Stimulated activated memory B cell treated with anti-CD40 and anti-IgM and Interleukin-4, amounts not matched to agents 10 μg/mL and 1 μg/mL and 100 μg/mL, for 72 hours (primary cell): ENCODE data around the gene DGKI.

Source experiments
- ATAC-seq: fragments of 150-1000 bp; cut with Tn5 transposase; 2 replicates; pipeline ENCODE4 v1.10.0; 2021
- H3K27ac Mint-ChIP-seq: one replicate; pipeline ENCODE4 v1.8.0; 2022; ENCODE audit warnings: mild to moderate bottlenecking, mixed read lengths
- H3K27me3 Mint-ChIP-seq: one replicate; pipeline ENCODE4 v1.8.0; 2022; ENCODE audit warnings: mixed read lengths
- H3K36me3 Mint-ChIP-seq: one replicate; pipeline ENCODE4 v1.8.0; 2022; ENCODE audit warnings: mixed read lengths
- H3K4me1 Mint-ChIP-seq: one replicate; pipeline ENCODE4 v1.8.0; 2022; ENCODE audit warnings: mixed read lengths
- H3K4me3 Mint-ChIP-seq: one replicate; pipeline ENCODE4 v1.8.0; 2022; ENCODE audit warnings: mild to moderate bottlenecking, moderate library complexity, mixed read lengths
- H3K9me3 Mint-ChIP-seq: one replicate; pipeline ENCODE4 v1.8.0; 2022; ENCODE audit warnings: mixed read lengths

The DGKI gene

GRCh38 chr7:137795211-137795610 lies 51.6 kb downstream of the DGKI start:
- Mint-ChIP-seq H3K4me1 (peaks cover 15% of the 10 kb centered on the region), H3K9me3 (no peaks in the 10 kb centered on the region)
- no peak for ATAC-seq

DNA sequence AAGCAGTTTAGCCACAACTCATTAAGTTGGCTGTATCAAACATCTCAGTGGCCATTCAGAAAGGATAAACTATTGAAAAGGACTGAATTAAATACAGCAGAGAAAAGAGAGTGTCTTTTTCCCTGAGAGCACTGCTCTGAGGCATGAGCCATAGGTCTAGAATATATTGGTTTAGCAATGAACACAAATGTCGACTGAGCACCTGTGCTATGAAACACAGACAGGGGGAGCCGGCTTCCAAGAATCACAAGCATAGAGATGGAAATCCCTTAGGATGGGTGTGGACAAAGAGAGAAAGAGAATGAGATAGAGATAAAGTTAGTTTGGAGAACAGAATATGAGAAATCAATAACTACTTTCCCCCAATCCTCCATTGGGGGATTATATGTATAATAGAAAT lies 54.8 kb downstream of the DGKI start:
- no peak for ATAC-seq
- no peaks in the 10 kb centered on the region for H3K4me1 Mint-ChIP-seq
- no peak overlapping the region for H3K4me3 Mint-ChIP-seq
- H3K36me3 Mint-ChIP-seq, result no peaks in the 10 kb centered on the region
- no peak overlapping the region for H3K27ac Mint-ChIP-seq
- peaks cover 13% of the 10 kb centered on the region for H3K27me3 Mint-ChIP-seq
- H3K9me3 Mint-ChIP-seq, result peaks cover 6% of the 10 kb centered on the region

More at GRCh38 chr7:137795211-137795610, 51.6 kb downstream of the DGKI start:
- H3K4me3 Mint-ChIP-seq, result no peak overlapping the region
- peaks cover 13% of the 10 kb centered on the region for H3K27me3 Mint-ChIP-seq
- no peak overlapping the region for H3K27ac Mint-ChIP-seq
- H3K36me3 Mint-ChIP-seq, result no peaks in the 10 kb centered on the region

GRCh38 chr7:137790828-137791227 lies 55.9 kb downstream of the DGKI start:
- peaks cover 6% of the 10 kb centered on the region for H3K9me3 Mint-ChIP-seq
- no peaks in the 10 kb centered on the region for H3K4me1 Mint-ChIP-seq
- no peak overlapping the region for H3K4me3 Mint-ChIP-seq
- H3K36me3 Mint-ChIP-seq, result no peaks in the 10 kb centered on the region
- no peak overlapping the region for H3K27ac Mint-ChIP-seq
- ATAC-seq, result no peak
- H3K27me3 Mint-ChIP-seq, result peaks cover 13% of the 10 kb centered on the region

GRCh38 chr7:137789215-137789882 lies 57.4 kb downstream of the DGKI start:
- H3K27me3 Mint-ChIP-seq, result peaks cover 23% of the 10 kb centered on the region
- H3K4me3 Mint-ChIP-seq, result no peak overlapping the region
- H3K27ac Mint-ChIP-seq, result no peak overlapping the region

DNA sequence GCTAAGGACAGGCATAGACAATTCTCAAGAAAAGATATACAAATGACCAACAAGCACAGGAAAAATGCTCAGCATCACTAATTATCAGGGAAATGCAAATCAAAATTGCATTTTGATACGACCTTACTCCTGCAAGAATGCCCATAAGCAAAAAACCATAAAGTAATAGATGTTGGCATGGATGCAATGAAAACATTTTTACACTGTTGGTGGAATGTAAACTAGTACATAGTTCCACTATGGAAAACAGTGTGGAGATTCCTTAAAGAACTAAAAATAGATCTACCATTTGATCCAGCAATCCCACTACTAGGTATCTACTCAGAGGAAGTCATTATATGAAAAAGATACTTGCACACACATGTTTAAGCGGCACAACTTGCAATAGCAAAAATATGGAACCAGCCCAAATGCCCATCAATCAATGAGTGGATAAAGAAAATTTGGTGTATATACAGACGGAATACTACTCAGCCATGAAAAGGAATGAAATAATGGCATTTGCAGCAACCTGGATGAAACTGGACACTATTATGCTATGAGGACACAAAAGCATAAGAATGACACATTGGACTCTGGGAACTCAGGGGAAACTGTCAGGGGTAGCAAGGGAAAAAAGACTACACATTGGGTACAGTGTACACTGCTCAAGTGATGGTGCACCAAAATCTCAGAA lies 59.3 kb downstream of the DGKI start:
- H3K27me3 Mint-ChIP-seq, result peaks cover 11% of the 10 kb centered on the region
- H3K4me1 Mint-ChIP-seq, result no peaks in the 10 kb centered on the region
- ATAC-seq, result no peak
- no peak overlapping the region for H3K4me3 Mint-ChIP-seq
- no peak overlapping the region for H3K27ac Mint-ChIP-seq
- H3K36me3 Mint-ChIP-seq, result no peaks in the 10 kb centered on the region
- H3K9me3 Mint-ChIP-seq, result peaks cover 10% of the 10 kb centered on the region

More at GRCh38 chr7:137789215-137789882, 57.4 kb downstream of the DGKI start:
- peaks cover 10% of the 10 kb centered on the region for H3K9me3 Mint-ChIP-seq
- H3K4me1 Mint-ChIP-seq, result no peaks in the 10 kb centered on the region
- H3K36me3 Mint-ChIP-seq, result no peaks in the 10 kb centered on the region
- ATAC-seq, result no peak

GRCh38 chr7:137778511-137778910 lies 68.3 kb downstream of the DGKI start:
- H3K4me1 Mint-ChIP-seq, result no peaks in the 10 kb centered on the region
- H3K4me3 Mint-ChIP-seq, result no peak overlapping the region
- no peak overlapping the region for H3K27ac Mint-ChIP-seq
- H3K27me3 Mint-ChIP-seq, result peaks cover 41% of the 10 kb centered on the region
- H3K9me3 Mint-ChIP-seq, result peaks cover 2% of the 10 kb centered on the region
- no peaks in the 10 kb centered on the region for H3K36me3 Mint-ChIP-seq
- ATAC-seq, result no peak

- peaks cover 2% of the 10 kb centered on the region for H3K9me3 Mint-ChIP-seq
- no peak overlapping the region for H3K27ac Mint-ChIP-seq
- H3K36me3 Mint-ChIP-seq, result no peaks in the 10 kb centered on the region
- no peak for ATAC-seq
- H3K4me1 Mint-ChIP-seq, result no peaks in the 10 kb centered on the region
- H3K4me3 Mint-ChIP-seq, result no peak overlapping the region
- H3K27me3 Mint-ChIP-seq, result peaks cover 22% of the 10 kb centered on the region
Measured at GRCh38 chr7:137774793-137775201, 72.0 kb downstream of the DGKI start.

DNA sequence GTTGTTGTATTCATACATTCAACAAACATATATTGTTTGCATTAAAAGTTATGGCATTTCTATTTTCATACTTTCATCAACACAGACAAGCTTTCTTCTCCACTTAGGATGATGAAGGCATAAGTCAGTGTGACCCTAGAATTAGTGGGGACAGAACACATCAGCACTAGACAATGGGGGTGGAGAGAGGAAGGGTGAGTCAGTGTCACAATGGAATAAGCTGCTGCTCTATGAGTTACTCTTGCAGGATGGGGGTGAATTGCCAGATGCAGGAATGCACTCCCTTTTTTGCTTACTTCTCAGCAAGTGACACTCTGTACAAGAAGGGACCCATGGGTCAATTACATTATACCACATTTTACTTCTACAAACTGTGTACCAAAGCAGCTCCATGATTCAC lies 74.0 kb downstream of the DGKI start:
- Mint-ChIP-seq H3K9me3 (peaks cover 2% of the 10 kb centered on the region), H3K36me3 (no peaks in the 10 kb centered on the region), H3K4me3 (no peak overlapping the region), H3K27me3 (peaks cover 10% of the 10 kb centered on the region), H3K27ac (no peak overlapping the region), H3K4me1 (no peaks in the 10 kb centered on the region)
- no peak for ATAC-seq

DNA sequence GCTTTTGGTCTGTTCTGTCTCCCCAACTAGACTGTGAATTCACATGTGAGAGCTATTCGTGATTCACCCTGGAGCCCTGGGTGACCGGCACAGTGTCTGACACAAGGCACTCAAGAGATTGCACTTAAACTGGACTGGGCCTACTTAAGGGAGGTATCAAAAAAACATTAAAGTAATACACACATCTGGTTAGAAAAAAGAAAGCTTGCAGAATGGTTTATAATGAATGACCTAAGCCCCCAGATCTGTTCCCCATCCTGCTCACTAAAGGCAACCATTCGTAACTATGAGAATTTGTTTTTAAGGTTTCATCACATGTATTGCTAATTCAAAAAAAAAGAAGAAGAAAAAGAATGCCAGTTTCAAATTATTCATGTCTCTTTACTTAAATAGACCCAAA lies 74.5 kb downstream of the DGKI start:
- H3K4me1 Mint-ChIP-seq, result no peaks in the 10 kb centered on the region
- H3K9me3 Mint-ChIP-seq, result peaks cover 4% of the 10 kb centered on the region
- H3K27me3 Mint-ChIP-seq, result peaks cover 10% of the 10 kb centered on the region
- H3K27ac Mint-ChIP-seq, result no peak overlapping the region
- H3K4me3 Mint-ChIP-seq, result no peak overlapping the region
- ATAC-seq, result no peak
- no peaks in the 10 kb centered on the region for H3K36me3 Mint-ChIP-seq

DNA sequence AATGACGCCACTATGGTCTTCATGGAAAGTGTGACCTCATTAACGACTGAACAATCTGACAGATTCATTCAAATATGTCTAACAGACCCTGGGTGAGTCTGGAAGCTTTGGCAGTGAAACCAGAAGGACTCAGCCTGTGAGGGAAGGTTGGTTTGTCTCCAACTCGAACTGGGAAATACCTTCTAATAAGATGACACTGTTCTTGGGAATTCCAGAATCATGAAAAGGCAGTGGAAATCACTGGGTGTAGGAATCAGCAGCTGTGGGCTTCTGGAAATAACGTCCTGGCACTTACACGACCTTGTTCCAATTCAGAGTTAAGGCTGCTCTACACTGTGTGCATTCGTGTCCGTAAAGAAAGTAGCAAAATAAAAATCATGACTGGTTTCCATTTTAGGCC lies 75.1 kb downstream of the DGKI start:
- ATAC-seq, result no peak
- H3K36me3 Mint-ChIP-seq, result no peaks in the 10 kb centered on the region
- peaks cover 6% of the 10 kb centered on the region for H3K27me3 Mint-ChIP-seq
- H3K4me1 Mint-ChIP-seq, result no peaks in the 10 kb centered on the region
- peaks cover 5% of the 10 kb centered on the region for H3K9me3 Mint-ChIP-seq
- H3K27ac Mint-ChIP-seq, result no peak overlapping the region
- H3K4me3 Mint-ChIP-seq, result no peak overlapping the region

DNA sequence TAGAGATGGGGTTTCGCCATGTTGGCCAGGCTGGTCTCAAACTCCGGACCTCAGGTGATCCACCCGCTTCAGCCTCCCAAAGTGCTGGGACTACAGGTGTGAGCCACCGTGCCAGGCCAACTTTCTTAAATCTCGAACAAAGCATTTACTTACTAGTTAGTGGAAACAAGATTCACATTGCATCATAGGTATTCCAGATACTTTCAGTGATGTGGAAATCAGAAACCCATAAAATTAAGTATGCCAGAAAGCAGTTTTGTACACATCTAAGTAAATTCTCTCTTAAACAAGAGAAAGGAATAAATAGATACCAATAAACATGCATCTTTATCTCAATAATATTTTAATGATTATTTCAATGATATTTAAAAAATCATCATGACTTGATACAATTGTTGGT lies 75.5 kb downstream of the DGKI start:
- Mint-ChIP-seq H3K4me1 (no peaks in the 10 kb centered on the region), H3K27me3 (peaks cover 2% of the 10 kb centered on the region), H3K36me3 (no peaks in the 10 kb centered on the region), H3K9me3 (peaks cover 3% of the 10 kb centered on the region), H3K27ac (no peak overlapping the region), H3K4me3 (no peak overlapping the region)
- no peak for ATAC-seq

GRCh38 chr7:137768366-137768765 lies 78.4 kb downstream of the DGKI start:
- Mint-ChIP-seq H3K4me1 (no peaks in the 10 kb centered on the region), H3K27ac (no peak overlapping the region), H3K27me3 (no peaks in the 10 kb centered on the region), H3K36me3 (no peaks in the 10 kb centered on the region), H3K4me3 (no peak overlapping the region), H3K9me3 (peaks cover 3% of the 10 kb centered on the region)
- ATAC-seq, result no peak

- no peak for ATAC-seq
- Mint-ChIP-seq H3K27ac (no peak overlapping the region), H3K4me3 (no peak overlapping the region), H3K27me3 (no peaks in the 10 kb centered on the region), H3K36me3 (no peaks in the 10 kb centered on the region), H3K4me1 (no peaks in the 10 kb centered on the region), H3K9me3 (peaks cover 2% of the 10 kb centered on the region)
Measured at GRCh38 chr7:137762334-137762733, 84.4 kb downstream of the DGKI start.

GRCh38 chr7:137760111-137760510 lies 86.7 kb downstream of the DGKI start:
- no peak for ATAC-seq
- Mint-ChIP-seq H3K4me1 (no peaks in the 10 kb centered on the region), H3K27ac (no peak overlapping the region), H3K4me3 (no peak overlapping the region), H3K36me3 (no peaks in the 10 kb centered on the region), H3K27me3 (no peaks in the 10 kb centered on the region), H3K9me3 (peaks cover 3% of the 10 kb centered on the region)

GRCh38 chr7:137757146-137757925 lies 89.4 kb downstream of the DGKI start:
- Mint-ChIP-seq H3K27me3 (peaks cover 15% of the 10 kb centered on the region), H3K9me3 (peaks cover 3% of the 10 kb centered on the region), H3K4me3 (no peak overlapping the region), H3K4me1 (no peaks in the 10 kb centered on the region), H3K36me3 (no peaks in the 10 kb centered on the region), H3K27ac (no peak overlapping the region)
- ATAC-seq, result no peak
